DMS79 (cell line): Measurements from ENCODE around the gene ST6GAL2.

Experiments used
- DNase-seq: peaks from one replicate; lab custom pipeline; 2025; lab: John Stamatoyannopoulos, UW

The ST6GAL2 gene

GRCh38 chr2:106864051-106864450 is 21.9 kb downstream of the ST6GAL2 start:
- no peak for DNase-seq

GRCh38 chr2:106863387-106863786 is 22.6 kb downstream of the ST6GAL2 start:
- DNase-seq: no peak

GRCh38 chr2:106859498-106859897 is 26.5 kb downstream of the ST6GAL2 start:
- no peak for DNase-seq

GRCh38 chr2:106858810-106859209 is 27.2 kb downstream of the ST6GAL2 start:
- DNase-seq: no peak

- DNase-seq: no peak
These were observed 28.0 kb downstream of the ST6GAL2 start for GRCh38 chr2:106857882-106858478.

- DNase-seq: no peak
These were observed 32.3 kb downstream of the ST6GAL2 start for GRCh38 chr2:106853631-106854030.

- no peak for DNase-seq
These were observed 34.0 kb downstream of the ST6GAL2 start for GRCh38 chr2:106851881-106852501.

- no peak for DNase-seq
These were observed 34.7 kb downstream of the ST6GAL2 start for GRCh38 chr2:106851087-106851874.

- no peak for DNase-seq
These were observed 36.7 kb downstream of the ST6GAL2 start for GRCh38 chr2:106849253-106849652.

GRCh38 chr2:106847366-106847765 is 38.6 kb downstream of the ST6GAL2 start:
- no peak for DNase-seq

- DNase-seq: no peak
These were observed 40.3 kb downstream of the ST6GAL2 start for GRCh38 chr2:106845716-106846115.

- no peak for DNase-seq
These were observed 42.1 kb downstream of the ST6GAL2 start for GRCh38 chr2:106843910-106844250.

GRCh38 chr2:106843001-106843909 is 42.7 kb downstream of the ST6GAL2 start:
- no peak for DNase-seq

GRCh38 chr2:106841886-106842645 is 43.9 kb downstream of the ST6GAL2 start:
- DNase-seq: no peak

GRCh38 chr2:106840818-106841217 is 45.1 kb downstream of the ST6GAL2 start:
- DNase-seq: no peak

GRCh38 chr2:106839849-106840595 is 45.9 kb downstream of the ST6GAL2 start:
- no peak for DNase-seq

GRCh38 chr2:106833256-106833655 is 52.7 kb downstream of the ST6GAL2 start:
- no peak for DNase-seq

- no peak for DNase-seq
These were observed 54.0 kb downstream of the ST6GAL2 start for GRCh38 chr2:106831816-106832569.

- no peak for DNase-seq
These were observed 54.7 kb downstream of the ST6GAL2 start for GRCh38 chr2:106831241-106831640.

GRCh38 chr2:106830191-106830590 is 55.8 kb downstream of the ST6GAL2 start:
- DNase-seq: no peak
